Measurements from ENCODE around the gene RBAK.
"Not testable (repeated sequence)": the region's sequence is repeated elsewhere in the genome, so short reads cannot be mapped to it uniquely, and the experiment has no call there.

DNA sequence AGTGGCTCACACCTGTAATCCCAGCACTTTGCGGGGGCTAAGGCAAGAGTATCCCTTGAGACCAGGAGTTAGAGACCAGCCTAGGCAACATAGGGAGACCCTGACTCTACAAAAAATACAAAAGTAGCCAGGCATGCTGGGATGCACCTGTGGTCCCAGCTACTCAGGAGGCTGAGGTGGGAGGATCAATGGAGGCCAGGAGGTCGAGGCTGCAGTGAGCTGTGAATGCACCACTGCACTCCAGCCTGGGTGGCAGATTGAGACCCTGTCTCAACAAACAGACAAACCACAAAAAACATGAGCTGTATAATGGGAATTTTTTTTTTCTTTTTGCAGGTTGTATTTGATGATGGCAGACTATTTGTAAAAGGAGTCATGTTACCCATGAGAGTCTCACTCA lies 1.5 kb downstream of the RBAK start:
- TF ChIP-seq, protein P1, sequence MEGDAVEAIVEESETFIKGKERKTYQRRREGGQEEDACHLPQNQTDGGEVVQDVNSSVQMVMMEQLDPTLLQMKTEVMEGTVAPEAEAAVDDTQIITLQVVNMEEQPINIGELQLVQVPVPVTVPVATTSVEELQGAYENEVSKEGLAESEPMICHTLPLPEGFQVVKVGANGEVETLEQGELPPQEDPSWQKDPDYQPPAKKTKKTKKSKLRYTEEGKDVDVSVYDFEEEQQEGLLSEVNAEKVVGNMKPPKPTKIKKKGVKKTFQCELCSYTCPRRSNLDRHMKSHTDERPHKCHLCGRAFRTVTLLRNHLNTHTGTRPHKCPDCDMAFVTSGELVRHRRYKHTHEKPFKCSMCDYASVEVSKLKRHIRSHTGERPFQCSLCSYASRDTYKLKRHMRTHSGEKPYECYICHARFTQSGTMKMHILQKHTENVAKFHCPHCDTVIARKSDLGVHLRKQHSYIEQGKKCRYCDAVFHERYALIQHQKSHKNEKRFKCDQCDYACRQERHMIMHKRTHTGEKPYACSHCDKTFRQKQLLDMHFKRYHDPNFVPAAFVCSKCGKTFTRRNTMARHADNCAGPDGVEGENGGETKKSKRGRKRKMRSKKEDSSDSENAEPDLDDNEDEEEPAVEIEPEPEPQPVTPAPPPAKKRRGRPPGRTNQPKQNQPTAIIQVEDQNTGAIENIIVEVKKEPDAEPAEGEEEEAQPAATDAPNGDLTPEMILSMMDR (IDR thresholded peaks at IDR 0.05; ENCODE audit: low read length) = not testable (repeated sequence)
- not testable (repeated sequence) for TF ChIP-seq EZH2 (IDR thresholded peaks at IDR 0.05; ENCODE audit: borderline replicate concordance, low read length)
